ENCODE results near the gene F12. TPM values are rescaled to one million over a fixed set of nuclear protein-coding genes. Genes with fewer than 3 reads are reported as not detected.
"Not testable (repeated sequence)": the region's sequence is repeated elsewhere in the genome, so short reads cannot be mapped to it uniquely, and the experiment has no call there.

The F12 gene
- total and polyA plus RNA-seq, 10 donors, result 0.60 to 2.3 (median 1.1) TPM

GRCh38 chr5:177376107-177376506, 33.3 kb downstream of the F12 start:
- peaks cover 13 to 52% (median 34%) of the 10 kb centered on the region in 6 donors for H3K4me1 ChIP-seq
- H3K36me3 ChIP-seq, result peaks cover 0 to 36% (median 8%) of the 10 kb centered on the region in 6 donors
- peaks cover 0 to 1% (median 0%) of the 10 kb centered on the region in 7 donors for H3K27me3 ChIP-seq (replicated peaks in 1 of 7)
- DNase-seq, result no peak
- intact Hi-C loops (cut with DNase I; ENCODE audit: low total_unique reads), result no loop called here
- TF ChIP-seq POLR2AphosphoS5 (IDR thresholded peaks at IDR 0.05) (no peak), CTCF (IDR thresholded peaks at IDR 0.05 in 8 of 11, conservative IDR thresholded peaks at IDR 0.05 in 3 of 11) (no peak), POLR2A (IDR thresholded peaks at IDR 0.05) (no peak)
- 83 to 94% (median 93%) methylated on average over 11 of the region's 11 CpGs for WGBS, 5 donors
- H3K27ac ChIP-seq, result peak overlapping the region in 1 of 8 donors; percentile 45
- no peak overlapping the region for H3K4me3 ChIP-seq
- H3K9me3 ChIP-seq, result no peaks in the 10 kb centered on the region

- intact Hi-C loops (cut with DNase I; ENCODE audit: low total_unique reads); DNase-seq; H3K9me3 ChIP-seq; H3K27me3 ChIP-seq (replicated peaks in 1 of 7); H3K4me3 ChIP-seq: not testable (repeated sequence)
- H3K36me3 ChIP-seq, result peaks cover 0 to 38% (median 8%) of the 10 kb centered on the region in 6 donors
- peak overlapping the region in 6 of 8 donors; percentile 1 to 90 (median 22) for H3K27ac ChIP-seq
- WGBS, 5 donors, result 79 to 93% (median 83%) methylated on average over 5 of the region's 5 CpGs
- peaks cover 13 to 56% (median 37%) of the 10 kb centered on the region in 6 donors for H3K4me1 ChIP-seq
These were observed 33.8 kb downstream of the F12 start for GRCh38 chr5:177375516-177375915.

- Histone ChIP-seq H3K27ac (peak overlapping the region in 5 of 8 donors; percentile 60 to 90 (median 85)), H3K27me3 (replicated peaks in 1 of 7) (no peaks in the 10 kb centered on the region), H3K4me3 (no peak overlapping the region), H3K9me3 (no peaks in the 10 kb centered on the region), H3K4me1 (peaks cover 13 to 65% (median 50%) of the 10 kb centered on the region in 6 donors), H3K36me3 (peaks cover 0 to 51% (median 8%) of the 10 kb centered on the region in 6 donors)
- intact Hi-C loops (cut with DNase I; ENCODE audit: low total_unique reads), result no loop called here
- DNase-seq, result no peak
- no peak for TF ChIP-seq POLR2AphosphoS5 (IDR thresholded peaks at IDR 0.05)
- TF ChIP-seq POLR2A (IDR thresholded peaks at IDR 0.05), result no peak
- TF ChIP-seq CTCF (IDR thresholded peaks at IDR 0.05 in 8 of 11, conservative IDR thresholded peaks at IDR 0.05 in 3 of 11), result no peak
- 77 to 94% (median 92%) methylated on average over 5 of the region's 5 CpGs for WGBS, 5 donors
These were observed 35.2 kb downstream of the F12 start for GRCh38 chr5:177374211-177374610.

GRCh38 chr5:177373806-177374205, 35.6 kb downstream of the F12 start:
- Histone ChIP-seq H3K4me1 (peaks cover 13 to 65% (median 54%) of the 10 kb centered on the region in 6 donors), H3K36me3 (peaks cover 0 to 55% (median 11%) of the 10 kb centered on the region in 6 donors), H3K27me3 (replicated peaks in 1 of 7) (no peaks in the 10 kb centered on the region), H3K4me3 (peak overlapping the region in 1 of 8 donors; percentile 70), H3K27ac (peak overlapping the region in 7 of 8 donors; percentile 60 to 90 (median 82)), H3K9me3 (no peaks in the 10 kb centered on the region)
- intact Hi-C loops (cut with DNase I; ENCODE audit: low total_unique reads), result no loop called here
- no peak for DNase-seq
- WGBS, 5 donors, result 71 to 83% (median 79%) methylated on average over 6 of the region's 6 CpGs
- TF ChIP-seq POLR2A (IDR thresholded peaks at IDR 0.05), result no peak
- TF ChIP-seq POLR2AphosphoS5 (IDR thresholded peaks at IDR 0.05), result peak in 1 of 3 donors; percentile 14

- Histone ChIP-seq H3K27me3 (replicated peaks in 1 of 7) (no peaks in the 10 kb centered on the region), H3K4me1 (peaks cover 13 to 73% (median 61%) of the 10 kb centered on the region in 6 donors), H3K4me3 (peak overlapping the region in 4 of 8 donors; percentile 8 to 70 (median 46)), H3K9me3 (no peaks in the 10 kb centered on the region), H3K36me3 (peaks cover 0 to 64% (median 20%) of the 10 kb centered on the region in 6 donors), H3K27ac (peak overlapping the region; percentile 60 to 90 (median 83))
- WGBS, 5 donors, result 69 to 75% (median 72%) methylated on average over 6 of the region's 6 CpGs
- intact Hi-C loops (cut with DNase I; ENCODE audit: low total_unique reads), result no loop called here
- DNase-seq, result no peak
- TF ChIP-seq POLR2AphosphoS5 (IDR thresholded peaks at IDR 0.05), result no peak
- no peak for TF ChIP-seq CTCF (IDR thresholded peaks at IDR 0.05 in 8 of 11, conservative IDR thresholded peaks at IDR 0.05 in 3 of 11)
- no peak for TF ChIP-seq POLR2A (IDR thresholded peaks at IDR 0.05)
These were observed 36.5 kb downstream of the F12 start for GRCh38 chr5:177372910-177373309.
